Uterus (tissue), 2 donors: ENCODE measurements around the gene SLC39A7.

Experiments used
- CTCF ChIP-seq, 4 experiments: fragments of 200-600 bp in 2 of 4; fragments of 450-650 bp in 2 of 4; sonication (generic) in 2 of 4; IDR thresholded peaks; one replicate each; pipeline ENCODE4 v1.5.1; 2016 to 2019; ENCODE audit warnings: antibody characterized with exemption in 4 of 4, mild to moderate bottlenecking in 2 of 4, moderate library complexity in 1 of 4
- POLR2A ChIP-seq, 2 donors: fragments of 450-650 bp; IDR thresholded peaks; one replicate each; pipeline ENCODE4 v1.6.1; 2016; ENCODE audit warnings: antibody characterized with exemption in 2 of 2, mild to moderate bottlenecking in 1 of 2, moderate library complexity in 1 of 2

GRCh38 chr6:33197431-33198048, 3.1 kb upstream of the SLC39A7 start:
- TF ChIP-seq POLR2A (IDR thresholded peaks at IDR 0.05) = no peak
- peak; percentile 25 to 46 (median 40) for TF ChIP-seq CTCF (IDR thresholded peaks at IDR 0.05)
